ENCODE results near the gene UMAD1.
"Not testable (repeated sequence)": the region's sequence is repeated elsewhere in the genome, so short reads cannot be mapped to it uniquely, and the experiment has no call there.

Gene UMAD1

DNA sequence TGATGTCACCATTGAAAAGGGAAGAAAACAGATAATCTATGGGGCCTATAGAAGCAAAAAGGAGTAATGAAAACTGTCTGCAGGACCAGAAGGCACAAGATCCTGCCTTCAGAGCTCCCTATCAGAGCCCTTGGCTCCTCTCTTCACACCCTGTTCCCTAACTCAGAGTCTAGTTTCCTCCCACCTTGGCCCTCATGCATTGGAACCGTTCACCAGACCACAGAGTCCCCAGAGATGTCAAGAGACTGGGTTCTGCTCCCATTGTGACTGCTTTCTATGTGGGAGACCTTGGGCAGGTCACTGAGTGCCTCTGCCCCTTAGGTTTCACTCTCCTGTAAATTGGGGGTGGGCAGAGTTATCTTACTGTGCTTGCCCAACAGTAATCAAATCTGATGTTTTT is 158.0 kb downstream of the UMAD1 start:
- no peak for DNase-seq (ENCODE audit: low spot score)

DNA sequence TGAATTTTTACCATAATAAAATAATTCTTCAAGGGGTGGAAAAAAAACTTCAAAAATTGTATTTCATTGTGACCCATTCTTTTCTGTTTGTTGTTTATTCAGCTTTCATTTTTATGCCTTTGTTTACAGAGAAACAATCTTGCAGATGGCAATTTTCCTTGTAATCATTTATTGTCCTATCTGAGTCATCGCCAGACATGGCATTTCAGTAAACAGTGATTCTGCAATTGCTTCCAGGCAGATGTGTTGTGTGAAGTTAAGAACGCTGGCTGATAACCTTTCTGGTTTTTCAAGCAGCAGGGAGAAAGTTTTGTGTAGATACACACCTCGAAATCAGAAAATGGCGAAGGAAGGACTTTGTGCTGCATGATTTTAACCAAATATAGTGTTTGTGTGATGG is 158.6 kb downstream of the UMAD1 start:
- peak; percentile 33 for DNase-seq (ENCODE audit: low spot score)

DNA sequence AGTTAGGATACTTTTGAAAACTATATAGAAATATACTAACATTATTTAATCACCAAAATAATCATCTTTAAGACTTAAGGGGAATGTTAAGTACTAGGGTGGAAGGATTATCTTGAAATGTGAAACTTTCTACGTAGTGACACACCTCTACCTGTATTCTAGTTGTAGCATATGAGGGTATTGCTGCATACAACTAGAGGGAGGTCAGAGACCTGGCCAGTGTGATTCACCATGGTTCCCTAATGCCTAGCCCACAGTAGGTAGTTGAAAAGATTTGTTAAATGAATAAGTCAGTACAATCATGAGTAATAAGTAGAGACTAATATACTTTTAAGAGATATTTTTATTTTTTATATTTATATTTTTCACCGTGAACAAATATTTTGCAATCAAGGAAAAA is 162.0 kb downstream of the UMAD1 start:
- DNase-seq (ENCODE audit: low spot score), result no peak

GRCh38 chr7:7803715-7804178 is 163.2 kb downstream of the UMAD1 start:
- DNase-seq (ENCODE audit: low spot score), result no peak

GRCh38 chr7:7804822-7805221 is 164.3 kb downstream of the UMAD1 start:
- not testable (repeated sequence) for DNase-seq (ENCODE audit: low spot score)

DNA sequence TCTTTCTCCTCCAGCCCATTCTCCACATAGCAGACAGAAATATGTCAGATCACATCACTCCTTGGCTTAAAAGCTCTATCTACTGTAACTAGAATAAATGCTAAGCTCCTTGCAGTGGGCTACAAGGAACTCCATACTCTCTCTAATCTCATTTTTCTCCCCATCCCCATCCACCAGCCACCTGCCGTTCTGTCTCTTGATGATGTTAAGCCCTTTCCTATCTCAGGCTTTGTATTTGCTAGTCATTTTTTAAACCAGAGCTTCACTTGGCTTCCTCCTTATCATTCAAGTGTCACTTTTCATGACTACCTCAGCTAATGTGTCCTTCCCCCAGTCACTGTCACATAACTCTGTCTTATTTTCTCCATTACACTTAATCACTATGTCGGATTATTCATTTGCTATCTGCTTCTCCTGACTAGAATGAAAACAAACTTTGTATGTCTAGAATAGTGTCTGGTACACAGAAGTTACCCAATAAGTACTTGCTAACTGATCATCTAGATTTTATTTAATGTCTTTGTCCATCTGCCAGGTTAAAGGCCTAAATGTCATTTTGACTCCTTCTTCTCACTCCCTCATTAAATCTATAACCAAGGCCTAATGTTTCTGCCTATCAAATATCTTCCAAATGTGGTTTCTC is 165.1 kb downstream of the UMAD1 start:
- no peak for DNase-seq (ENCODE audit: low spot score)

DNA sequence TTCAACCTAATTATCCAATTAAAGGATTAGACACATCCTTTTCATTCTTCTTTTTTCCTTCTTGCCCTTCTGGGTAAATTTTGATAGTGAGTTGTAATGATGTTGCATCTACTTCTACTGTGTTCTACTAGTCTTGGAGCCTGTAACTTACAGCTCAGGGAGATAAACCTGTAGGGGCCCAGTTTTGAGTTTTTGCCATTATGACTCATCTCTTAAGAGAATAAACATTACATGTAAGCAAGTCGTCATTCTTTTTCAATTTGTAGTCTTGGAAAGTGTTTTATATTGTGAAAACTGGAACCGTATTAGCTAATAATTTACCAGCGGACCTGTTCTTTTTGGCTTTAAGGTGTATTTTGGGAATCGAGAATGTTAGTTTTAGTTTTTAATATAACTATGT is 167.6 kb downstream of the UMAD1 start:
- no peak for DNase-seq (ENCODE audit: low spot score)

- DNase-seq (ENCODE audit: low spot score), result no peak
Observed at GRCh38 chr7:7808626-7809025, 168.1 kb downstream of the UMAD1 start.

DNA sequence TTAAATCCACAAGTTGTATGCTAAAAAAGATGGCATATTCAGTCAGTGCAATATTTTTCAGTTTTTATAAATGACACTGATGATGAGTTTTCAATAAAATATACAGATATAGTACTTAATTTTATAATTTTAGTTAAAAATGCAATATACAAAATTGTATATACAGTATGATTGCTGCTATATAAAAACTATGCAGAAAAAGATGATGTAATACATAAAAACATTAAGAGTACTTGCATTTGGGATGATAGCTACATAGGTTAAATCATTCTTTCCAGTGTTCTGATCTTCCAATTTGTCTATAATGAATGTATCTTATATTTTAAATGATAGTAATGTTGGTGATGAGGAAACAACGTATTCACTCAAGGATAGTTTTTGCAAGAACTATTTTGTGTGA is 169.8 kb downstream of the UMAD1 start:
- DNase-seq (ENCODE audit: low spot score), result no peak

DNA sequence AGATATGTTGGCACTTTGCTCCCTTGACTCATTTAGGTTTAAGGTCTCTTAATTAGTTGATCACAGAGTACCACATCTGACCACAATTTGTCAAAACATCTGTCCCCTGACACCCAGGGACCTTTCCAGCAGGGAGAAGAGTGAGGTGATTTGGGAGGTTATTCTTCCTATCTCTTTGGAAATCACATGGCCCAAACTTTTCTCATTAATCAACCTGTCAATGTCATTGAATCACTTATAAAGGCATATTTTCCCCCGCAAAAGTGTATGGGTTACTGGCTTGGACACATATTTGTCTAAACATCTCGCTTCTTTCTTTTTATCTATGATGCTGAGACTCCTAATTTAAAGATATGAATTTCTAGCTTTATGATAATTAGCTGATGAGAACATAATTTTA is 170.3 kb downstream of the UMAD1 start:
- DNase-seq (ENCODE audit: low spot score), result no peak

DNA sequence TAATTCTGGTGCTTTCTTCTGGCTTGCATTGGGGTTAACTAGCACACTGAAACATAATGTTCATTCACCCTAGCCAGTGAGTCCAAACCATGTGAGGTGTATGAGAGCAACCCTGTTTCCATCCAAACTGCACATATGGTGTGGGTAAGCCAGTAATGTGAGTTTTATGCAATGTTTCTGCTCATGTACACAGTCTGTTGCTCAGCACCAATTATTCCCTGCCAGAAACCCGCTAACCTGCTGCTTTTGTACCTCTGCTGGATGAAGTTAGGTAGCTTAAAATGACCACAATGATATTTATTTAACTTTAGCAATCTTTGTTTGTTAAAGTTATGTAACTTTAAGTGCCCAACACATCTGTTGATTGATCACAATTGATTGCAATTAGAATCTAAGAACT is 171.6 kb downstream of the UMAD1 start:
- no peak for DNase-seq (ENCODE audit: low spot score)

GRCh38 chr7:7815395-7815794 is 174.8 kb downstream of the UMAD1 start:
- DNase-seq (ENCODE audit: low spot score), result no peak

DNA sequence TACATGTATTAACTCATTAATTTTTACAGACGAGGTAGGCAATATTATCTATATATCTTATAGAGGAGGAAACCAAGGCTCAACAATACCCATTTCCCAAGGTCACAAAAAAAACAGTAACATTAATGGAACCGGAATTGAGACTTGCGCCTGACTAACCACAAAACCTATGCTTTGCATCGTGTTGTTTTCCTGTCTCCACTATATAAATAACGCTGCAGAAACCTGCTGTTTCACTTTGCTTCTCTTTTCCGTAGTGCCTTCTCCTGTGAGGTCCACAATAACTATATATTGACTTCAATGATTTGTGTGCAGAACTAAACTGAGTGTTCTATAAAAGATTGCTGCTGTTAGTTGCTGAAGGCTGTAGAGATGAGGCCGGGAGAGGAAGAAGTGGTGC is 175.5 kb downstream of the UMAD1 start:
- DNase-seq (ENCODE audit: low spot score), result no peak

GRCh38 chr7:7816816-7817536 is 176.4 kb downstream of the UMAD1 start:
- DNase-seq (ENCODE audit: low spot score), result no peak

DNA sequence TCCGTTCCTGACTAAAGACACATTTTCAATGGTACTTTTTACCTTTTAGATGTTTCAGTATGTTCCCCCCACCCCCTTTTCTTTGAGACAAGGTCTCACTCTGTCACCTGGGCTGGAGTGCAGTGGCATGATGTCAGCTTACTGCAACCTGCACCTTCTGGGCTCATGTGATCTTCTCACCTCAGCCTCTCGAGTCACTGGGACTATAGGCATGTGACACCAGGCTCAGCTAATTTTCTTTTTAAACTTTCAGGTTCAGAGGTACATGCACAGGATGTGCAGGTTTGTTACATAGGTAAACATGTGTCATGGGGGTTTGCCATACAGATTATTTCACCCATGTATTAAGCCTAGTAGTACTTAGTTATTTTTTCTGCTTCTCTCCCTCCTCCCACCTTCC is 177.2 kb downstream of the UMAD1 start:
- DNase-seq (ENCODE audit: low spot score), result no peak

DNA sequence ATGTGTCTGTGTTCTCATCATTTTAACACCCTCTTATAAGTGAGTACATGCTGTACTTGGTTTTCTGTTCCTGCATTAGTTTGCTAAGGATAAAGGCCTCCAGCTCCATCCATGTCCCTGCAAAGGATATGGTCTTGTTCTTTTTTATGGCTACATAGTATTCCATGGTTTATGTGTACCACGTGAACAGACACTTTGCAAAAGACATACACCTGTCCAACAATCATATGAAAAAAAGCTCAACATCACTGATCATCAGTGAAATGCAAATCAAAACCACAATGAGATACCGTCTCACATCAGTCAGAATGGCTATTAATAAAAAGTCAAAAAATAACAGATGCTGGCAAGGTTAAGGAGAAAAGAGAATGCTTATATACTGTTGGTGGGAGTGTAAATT is 177.6 kb downstream of the UMAD1 start:
- not testable (repeated sequence) for DNase-seq (ENCODE audit: low spot score)

- no peak for DNase-seq (ENCODE audit: low spot score)
Observed at GRCh38 chr7:7819442-7820247, 179.1 kb downstream of the UMAD1 start.

GRCh38 chr7:7820409-7820808 is 179.9 kb downstream of the UMAD1 start:
- DNase-seq (ENCODE audit: low spot score), result no peak

DNA sequence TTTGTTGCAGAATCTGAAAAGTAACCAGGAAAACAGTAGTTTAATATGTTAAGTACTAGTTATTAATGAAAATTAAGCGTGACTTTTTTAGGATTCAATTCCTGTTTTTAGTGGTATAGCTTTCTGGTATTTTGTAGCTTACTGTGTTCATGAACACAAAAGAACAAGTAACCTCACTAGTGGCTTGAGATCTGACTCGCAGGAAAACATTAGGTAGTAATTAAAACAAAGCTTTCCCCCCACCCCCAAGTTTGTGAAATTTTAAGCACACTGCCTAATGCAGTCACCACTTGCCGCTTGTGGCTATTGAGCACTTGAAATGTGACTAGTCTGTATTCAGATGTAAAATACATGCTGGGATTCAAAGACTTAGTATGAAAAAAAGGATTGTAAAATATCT is 180.4 kb downstream of the UMAD1 start:
- DNase-seq (ENCODE audit: low spot score), result no peak

DNA sequence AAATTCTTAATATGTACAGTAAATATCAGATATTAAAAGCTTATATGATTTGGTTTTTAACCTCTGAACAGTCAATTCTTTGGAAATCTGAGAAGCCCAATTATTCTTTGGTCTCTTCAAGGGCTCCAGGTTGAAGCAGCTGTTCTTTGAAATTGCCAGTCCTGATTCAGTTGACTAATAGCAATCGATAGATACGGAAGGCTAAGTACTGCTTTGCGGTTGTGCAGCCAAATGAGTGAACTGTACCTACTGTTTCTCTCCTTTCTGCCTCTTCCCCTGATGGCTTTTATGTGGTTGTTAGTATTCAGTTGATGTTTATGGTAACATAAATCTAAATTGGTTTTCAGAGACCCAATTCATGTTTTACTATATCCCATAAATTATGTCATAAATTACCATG is 181.0 kb downstream of the UMAD1 start:
- DNase-seq (ENCODE audit: low spot score), result no peak

DNA sequence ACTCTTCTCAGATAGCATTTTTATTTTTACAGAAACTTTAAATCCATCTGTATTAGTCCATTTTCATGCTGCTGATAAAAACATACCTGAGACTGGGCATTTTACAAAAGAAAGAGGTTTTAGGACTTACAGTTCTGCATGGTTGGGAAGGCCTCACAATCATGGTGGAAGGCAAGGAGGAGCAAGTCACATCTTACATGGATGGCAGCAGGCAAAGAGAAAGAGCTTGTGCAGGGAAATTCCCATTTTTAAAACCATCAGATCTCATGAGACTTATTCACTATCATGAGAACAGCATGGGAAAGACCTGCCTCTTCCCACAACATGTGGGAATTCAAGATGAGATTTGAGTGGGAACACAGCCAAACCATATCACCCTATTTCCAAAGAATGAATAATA is 184.7 kb downstream of the UMAD1 start:
- DNase-seq (ENCODE audit: low spot score), result not testable (repeated sequence)

GRCh38 chr7:7829667-7830066 is 189.1 kb downstream of the UMAD1 start:
- no peak for DNase-seq (ENCODE audit: low spot score)
